ENCODE data around the gene CCDC141. TPM values are rescaled to one million over a fixed set of nuclear protein-coding genes. Genes with fewer than 3 reads are reported as not detected.

CCDC141 gene
- total RNA-seq, 1 donor: not detected

GRCh38 chr2:178980815-178981214 lies 69.1 kb downstream of the CCDC141 start:
- H3K4me3 ChIP-seq (ENCODE audit: low read depth, low read length): no peak overlapping the region
- TF ChIP-seq CTCF (IDR thresholded peaks at IDR 0.05; ENCODE audit: insufficient read depth, low read depth, low read length): no peak
- no peak for DNase-seq (ENCODE audit: low read depth)

GRCh38 chr2:178978667-178979066 lies 71.3 kb downstream of the CCDC141 start:
- DNase-seq (ENCODE audit: low read depth): no peak
- TF ChIP-seq CTCF (IDR thresholded peaks at IDR 0.05; ENCODE audit: insufficient read depth, low read depth, low read length): no peak
- no peak overlapping the region for H3K4me3 ChIP-seq (ENCODE audit: low read depth, low read length)

GRCh38 chr2:178976351-178976750 lies 73.6 kb downstream of the CCDC141 start:
- no peak overlapping the region for H3K4me3 ChIP-seq (ENCODE audit: low read depth, low read length)
- no peak for TF ChIP-seq CTCF (IDR thresholded peaks at IDR 0.05; ENCODE audit: insufficient read depth, low read depth, low read length)
- no peak for DNase-seq (ENCODE audit: low read depth)

- no peak for DNase-seq (ENCODE audit: low read depth)
- H3K4me3 ChIP-seq (ENCODE audit: low read depth, low read length): no peak overlapping the region
- TF ChIP-seq CTCF (IDR thresholded peaks at IDR 0.05; ENCODE audit: insufficient read depth, low read depth, low read length): no peak
Observed at GRCh38 chr2:178962805-178963433, 87.0 kb downstream of the CCDC141 start.

- no peak for TF ChIP-seq CTCF (IDR thresholded peaks at IDR 0.05; ENCODE audit: insufficient read depth, low read depth, low read length)
- DNase-seq (ENCODE audit: low read depth): no peak
- H3K4me3 ChIP-seq (ENCODE audit: low read depth, low read length): no peak overlapping the region
Observed at GRCh38 chr2:178962152-178962551, 87.8 kb downstream of the CCDC141 start.

- DNase-seq (ENCODE audit: low read depth): no peak
- no peak overlapping the region for H3K4me3 ChIP-seq (ENCODE audit: low read depth, low read length)
- TF ChIP-seq CTCF (IDR thresholded peaks at IDR 0.05; ENCODE audit: insufficient read depth, low read depth, low read length): no peak
Observed at GRCh38 chr2:178954049-178954448, 95.9 kb downstream of the CCDC141 start.
